T-helper 1 cell treated with Interleukin-12 subunit alpha and Interleukin-12 subunit beta and Interleukin-4 antibody, amounts not matched to agents 30 μg/mL and 1 μg/mL, for 36 hours (primary cell): ENCODE results near the gene FOXD4L3.
"Not testable (repeated sequence)": the region's sequence is repeated elsewhere in the genome, so short reads cannot be mapped to it uniquely, and the experiment has no call there.

Experiments
- H3K27ac Mint-ChIP-seq: one replicate; pipeline ENCODE4 v1.8.0; 2021; ENCODE audit warnings: mild to moderate bottlenecking, mixed read lengths
- H3K27me3 Mint-ChIP-seq: one replicate; pipeline ENCODE4 v1.8.0; 2021; ENCODE audit warnings: low read depth, mixed read lengths
- H3K36me3 Mint-ChIP-seq: one replicate; pipeline ENCODE4 v1.8.0; 2021; ENCODE audit warnings: low read depth, mixed read lengths
- H3K4me1 Mint-ChIP-seq: one replicate; pipeline ENCODE4 v1.8.0; 2021; ENCODE audit warnings: low read depth, mixed read lengths
- H3K4me3 Mint-ChIP-seq: one replicate; pipeline ENCODE4 v1.8.0; 2021; ENCODE audit warnings: mild to moderate bottlenecking, moderate library complexity, mixed read lengths
- H3K9me3 Mint-ChIP-seq: one replicate; pipeline ENCODE4 v1.8.0; 2021; ENCODE audit warnings: mixed read lengths

Gene FOXD4L3

GRCh38 chr9:68302567-68302966 is at the start of gene FOXD4L3:
Gene FOXD4L3 (plus strand): TSS chr9:68302867. CDS start chr9:68302952, 85 bp downstream.
- not testable (repeated sequence) for H3K27ac Mint-ChIP-seq, H3K36me3 Mint-ChIP-seq, H3K9me3 Mint-ChIP-seq, H3K4me1 Mint-ChIP-seq, H3K4me3 Mint-ChIP-seq, H3K27me3 Mint-ChIP-seq

- not testable (repeated sequence) for H3K4me3 Mint-ChIP-seq, H3K36me3 Mint-ChIP-seq, H3K9me3 Mint-ChIP-seq, H3K27me3 Mint-ChIP-seq, H3K27ac Mint-ChIP-seq, H3K4me1 Mint-ChIP-seq
These were observed 21.6 kb upstream of the FOXD4L3 start for GRCh38 chr9:68281041-68281440.

GRCh38 chr9:68303771-68304170 is 1.1 kb downstream of the FOXD4L3 start:
- not testable (repeated sequence) for H3K9me3 Mint-ChIP-seq, H3K4me3 Mint-ChIP-seq, H3K27ac Mint-ChIP-seq, H3K4me1 Mint-ChIP-seq, H3K27me3 Mint-ChIP-seq, H3K36me3 Mint-ChIP-seq

GRCh38 chr9:68304212-68304611 is 1.5 kb downstream of the FOXD4L3 start:
- H3K9me3 Mint-ChIP-seq, H3K27ac Mint-ChIP-seq, H3K27me3 Mint-ChIP-seq, H3K4me3 Mint-ChIP-seq, H3K36me3 Mint-ChIP-seq, H3K4me1 Mint-ChIP-seq: not testable (repeated sequence)

DNA sequence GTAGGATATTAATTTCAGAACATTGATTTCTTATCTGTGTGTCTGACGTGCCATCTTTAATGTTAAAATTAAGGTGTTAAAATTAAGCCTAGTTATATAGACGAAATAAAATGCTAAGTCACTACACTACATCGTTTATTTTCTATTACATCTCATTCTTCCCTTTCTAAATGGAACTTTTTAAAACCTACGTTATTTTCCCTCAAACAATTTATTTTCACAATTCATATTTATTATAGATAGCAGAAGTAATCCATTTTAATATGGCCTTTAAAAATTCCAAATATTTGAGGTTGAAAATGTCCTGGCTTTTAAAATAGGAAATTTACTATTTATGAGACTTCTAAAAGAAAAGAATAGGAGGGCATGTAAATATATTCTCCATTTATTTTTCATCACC is 2.1 kb downstream of the FOXD4L3 start:
- not testable (repeated sequence) for H3K4me1 Mint-ChIP-seq, H3K9me3 Mint-ChIP-seq, H3K27me3 Mint-ChIP-seq, H3K36me3 Mint-ChIP-seq, H3K27ac Mint-ChIP-seq, H3K4me3 Mint-ChIP-seq

DNA sequence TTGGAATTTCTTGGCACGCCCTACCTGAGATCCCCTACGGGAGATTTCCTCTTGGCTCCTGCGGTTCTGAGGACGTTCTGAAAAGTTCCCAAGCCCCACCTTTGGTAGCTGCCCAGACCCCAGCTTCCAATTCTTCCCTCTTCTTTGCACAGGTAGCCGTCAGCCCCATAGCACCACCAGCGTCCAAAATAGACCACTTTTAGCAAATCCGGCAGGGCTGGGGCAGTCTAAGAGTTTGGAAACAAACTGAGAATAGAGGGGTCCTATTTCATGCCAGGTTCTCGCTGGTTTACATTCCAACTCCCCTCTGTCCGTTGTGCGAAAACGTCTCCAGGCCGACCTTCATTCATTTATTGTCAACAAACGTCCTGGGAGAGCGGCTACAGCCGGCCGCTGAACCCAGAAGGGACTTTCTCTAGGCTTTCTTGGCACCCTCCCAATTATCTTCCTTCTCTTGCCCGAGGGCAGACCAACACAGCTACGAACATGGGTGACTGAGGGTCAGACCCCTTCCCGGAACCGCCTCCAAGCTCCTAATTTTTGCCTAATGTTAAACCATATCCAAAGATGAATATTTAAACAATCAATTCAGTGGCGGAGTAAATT is 3.1 kb downstream of the FOXD4L3 start:
- not testable (repeated sequence) for H3K9me3 Mint-ChIP-seq, H3K4me3 Mint-ChIP-seq, H3K36me3 Mint-ChIP-seq, H3K4me1 Mint-ChIP-seq, H3K27ac Mint-ChIP-seq, H3K27me3 Mint-ChIP-seq

- H3K27ac Mint-ChIP-seq, H3K27me3 Mint-ChIP-seq, H3K36me3 Mint-ChIP-seq, H3K4me1 Mint-ChIP-seq, H3K4me3 Mint-ChIP-seq, H3K9me3 Mint-ChIP-seq: not testable (repeated sequence)
These were observed 3.8 kb downstream of the FOXD4L3 start for GRCh38 chr9:68306391-68306964.

GRCh38 chr9:68307127-68307526 is 4.5 kb downstream of the FOXD4L3 start:
- not testable (repeated sequence) for H3K9me3 Mint-ChIP-seq, H3K4me3 Mint-ChIP-seq, H3K36me3 Mint-ChIP-seq, H3K4me1 Mint-ChIP-seq, H3K27ac Mint-ChIP-seq, H3K27me3 Mint-ChIP-seq

- H3K9me3 Mint-ChIP-seq, H3K4me1 Mint-ChIP-seq, H3K4me3 Mint-ChIP-seq, H3K27me3 Mint-ChIP-seq, H3K27ac Mint-ChIP-seq, H3K36me3 Mint-ChIP-seq: not testable (repeated sequence)
These were observed 5.0 kb downstream of the FOXD4L3 start for GRCh38 chr9:68307654-68308053.

- not testable (repeated sequence) for H3K4me1 Mint-ChIP-seq, H3K27me3 Mint-ChIP-seq, H3K27ac Mint-ChIP-seq, H3K4me3 Mint-ChIP-seq, H3K9me3 Mint-ChIP-seq, H3K36me3 Mint-ChIP-seq
These were observed 8.5 kb downstream of the FOXD4L3 start for GRCh38 chr9:68311208-68311607.

- H3K36me3 Mint-ChIP-seq, H3K4me1 Mint-ChIP-seq, H3K4me3 Mint-ChIP-seq, H3K9me3 Mint-ChIP-seq, H3K27me3 Mint-ChIP-seq, H3K27ac Mint-ChIP-seq: not testable (repeated sequence)
These were observed 15.5 kb downstream of the FOXD4L3 start for GRCh38 chr9:68318209-68318608.

GRCh38 chr9:68323749-68324148 is 21.1 kb downstream of the FOXD4L3 start:
- not testable (repeated sequence) for H3K4me1 Mint-ChIP-seq, H3K27me3 Mint-ChIP-seq, H3K27ac Mint-ChIP-seq, H3K9me3 Mint-ChIP-seq, H3K4me3 Mint-ChIP-seq, H3K36me3 Mint-ChIP-seq

GRCh38 chr9:68324518-68324917 is 21.9 kb downstream of the FOXD4L3 start:
- not testable (repeated sequence) for H3K4me1 Mint-ChIP-seq, H3K4me3 Mint-ChIP-seq, H3K36me3 Mint-ChIP-seq, H3K27ac Mint-ChIP-seq, H3K27me3 Mint-ChIP-seq, H3K9me3 Mint-ChIP-seq

DNA sequence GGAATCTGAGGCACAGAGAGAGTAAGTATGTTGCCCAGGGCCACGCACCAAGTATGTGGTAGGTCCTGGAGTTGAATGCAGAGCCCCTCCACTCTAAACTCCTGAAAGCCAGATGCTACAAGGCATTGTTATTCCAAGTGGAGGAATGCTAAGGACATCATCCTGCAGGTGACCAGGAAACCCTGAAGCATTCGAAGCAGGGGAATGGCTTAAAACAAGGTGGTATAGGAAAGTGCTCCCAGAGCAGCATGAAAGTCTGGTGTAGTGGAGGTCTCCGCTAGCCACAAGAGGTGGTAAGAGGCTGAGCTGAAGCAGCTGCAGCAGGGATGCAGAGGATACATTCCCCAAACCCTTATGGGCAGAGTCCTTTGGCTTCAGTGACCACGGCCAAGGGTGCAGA is 26.4 kb downstream of the FOXD4L3 start:
- H3K4me1 Mint-ChIP-seq, H3K9me3 Mint-ChIP-seq, H3K27me3 Mint-ChIP-seq, H3K36me3 Mint-ChIP-seq, H3K27ac Mint-ChIP-seq, H3K4me3 Mint-ChIP-seq: not testable (repeated sequence)

- not testable (repeated sequence) for H3K4me3 Mint-ChIP-seq, H3K9me3 Mint-ChIP-seq, H3K36me3 Mint-ChIP-seq, H3K27me3 Mint-ChIP-seq, H3K27ac Mint-ChIP-seq, H3K4me1 Mint-ChIP-seq
These were observed 28.0 kb downstream of the FOXD4L3 start for GRCh38 chr9:68330531-68331173.

- H3K36me3 Mint-ChIP-seq, H3K9me3 Mint-ChIP-seq, H3K27ac Mint-ChIP-seq, H3K4me3 Mint-ChIP-seq, H3K27me3 Mint-ChIP-seq, H3K4me1 Mint-ChIP-seq: not testable (repeated sequence)
These were observed 29.5 kb downstream of the FOXD4L3 start for GRCh38 chr9:68332122-68332521.
